Measurements from ENCODE around the gene ABTB2. TPM values are rescaled to one million over a fixed set of nuclear protein-coding genes. Genes with fewer than 3 reads are reported as not detected.

Gene ABTB2
- total and polyA plus RNA-seq, 4 donors: 0.73 to 3.3 (median 2.7) TPM

- ATAC-seq (ENCODE audit: insufficient read depth, low FRiP score) (no peak), DNase-seq (no peak)
- TF ChIP-seq, protein P1, sequence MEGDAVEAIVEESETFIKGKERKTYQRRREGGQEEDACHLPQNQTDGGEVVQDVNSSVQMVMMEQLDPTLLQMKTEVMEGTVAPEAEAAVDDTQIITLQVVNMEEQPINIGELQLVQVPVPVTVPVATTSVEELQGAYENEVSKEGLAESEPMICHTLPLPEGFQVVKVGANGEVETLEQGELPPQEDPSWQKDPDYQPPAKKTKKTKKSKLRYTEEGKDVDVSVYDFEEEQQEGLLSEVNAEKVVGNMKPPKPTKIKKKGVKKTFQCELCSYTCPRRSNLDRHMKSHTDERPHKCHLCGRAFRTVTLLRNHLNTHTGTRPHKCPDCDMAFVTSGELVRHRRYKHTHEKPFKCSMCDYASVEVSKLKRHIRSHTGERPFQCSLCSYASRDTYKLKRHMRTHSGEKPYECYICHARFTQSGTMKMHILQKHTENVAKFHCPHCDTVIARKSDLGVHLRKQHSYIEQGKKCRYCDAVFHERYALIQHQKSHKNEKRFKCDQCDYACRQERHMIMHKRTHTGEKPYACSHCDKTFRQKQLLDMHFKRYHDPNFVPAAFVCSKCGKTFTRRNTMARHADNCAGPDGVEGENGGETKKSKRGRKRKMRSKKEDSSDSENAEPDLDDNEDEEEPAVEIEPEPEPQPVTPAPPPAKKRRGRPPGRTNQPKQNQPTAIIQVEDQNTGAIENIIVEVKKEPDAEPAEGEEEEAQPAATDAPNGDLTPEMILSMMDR (IDR thresholded peaks at IDR 0.05; ENCODE audit: control extremely low read depth, extremely low read depth): no peak
- H3K9me3 ChIP-seq (ENCODE audit: control insufficient read depth in 4 of 4, insufficient read depth in 3 of 4, low read length in 3 of 4): no peaks in the 10 kb centered on the region
- H3K27ac ChIP-seq (ENCODE audit: low read depth in 1 of 2, low read length in 1 of 2): no peak overlapping the region
- H3K9ac ChIP-seq (ENCODE audit: insufficient read depth in 1 of 2, low read length in 2 of 2): no peak overlapping the region
- H3K36me3 ChIP-seq (ENCODE audit: control insufficient read depth in 4 of 4, insufficient read depth in 4 of 4, low read length in 4 of 4): no peaks in the 10 kb centered on the region
- no peaks in the 10 kb centered on the region for H3K4me1 ChIP-seq (ENCODE audit: control insufficient read depth in 5 of 5, insufficient read depth in 5 of 5, low read length in 5 of 5)
- H3K27me3 ChIP-seq (ENCODE audit: control insufficient read depth in 3 of 3, insufficient read depth in 3 of 3, low read length in 2 of 3): no peaks in the 10 kb centered on the region
- 42 to 52% methylated on average over 6 to 7 of the region's 7 CpGs for WGBS, 2 donors
- no peak overlapping the region for H3K4me3 ChIP-seq
Observed at GRCh38 chr11:34405079-34405858, 47.5 kb upstream of the ABTB2 start.

DNA sequence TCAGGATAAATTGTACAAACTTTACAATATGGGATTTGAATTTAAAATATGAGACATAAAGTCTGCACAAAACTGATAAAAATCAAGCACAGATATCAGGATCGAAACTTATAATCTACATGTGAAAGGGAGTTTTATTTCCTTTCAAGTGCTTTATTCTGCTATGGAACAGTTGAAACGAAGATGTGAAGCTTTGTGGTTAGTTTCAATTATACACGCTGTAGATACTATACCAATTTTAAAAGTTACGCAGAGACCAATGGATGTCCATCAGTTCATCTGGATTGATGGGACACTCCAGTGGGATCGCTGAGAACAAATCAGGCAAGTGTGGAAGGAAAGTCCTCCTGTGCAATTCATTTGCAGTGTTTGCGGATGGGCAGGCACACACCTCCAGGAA is 46.5 kb upstream of the ABTB2 start:
- TF ChIP-seq, protein P1 (IDR thresholded peaks at IDR 0.05; ENCODE audit: control extremely low read depth, extremely low read depth): no peak
- no peak overlapping the region for H3K9ac ChIP-seq (ENCODE audit: insufficient read depth in 1 of 2, low read length in 2 of 2)
- H3K4me3 ChIP-seq: no peak overlapping the region
- DNase-seq: no peak
- no peaks in the 10 kb centered on the region for H3K36me3 ChIP-seq (ENCODE audit: control insufficient read depth in 4 of 4, insufficient read depth in 4 of 4, low read length in 4 of 4)
- no peaks in the 10 kb centered on the region for H3K4me1 ChIP-seq (ENCODE audit: control insufficient read depth in 5 of 5, insufficient read depth in 5 of 5, low read length in 5 of 5)
- no peak for ATAC-seq (ENCODE audit: insufficient read depth, low FRiP score)
- WGBS, 2 donors: 91 to 92% methylated on average over 6 of the region's 6 CpGs
- no peaks in the 10 kb centered on the region for H3K27me3 ChIP-seq (ENCODE audit: control insufficient read depth in 3 of 3, insufficient read depth in 3 of 3, low read length in 2 of 3)
- H3K27ac ChIP-seq (ENCODE audit: low read depth in 1 of 2, low read length in 1 of 2): no peak overlapping the region
- H3K9me3 ChIP-seq (ENCODE audit: control insufficient read depth in 4 of 4, insufficient read depth in 3 of 4, low read length in 3 of 4): peaks cover 0 to 3% (median 0%) of the 10 kb centered on the region in 4 donors

DNA sequence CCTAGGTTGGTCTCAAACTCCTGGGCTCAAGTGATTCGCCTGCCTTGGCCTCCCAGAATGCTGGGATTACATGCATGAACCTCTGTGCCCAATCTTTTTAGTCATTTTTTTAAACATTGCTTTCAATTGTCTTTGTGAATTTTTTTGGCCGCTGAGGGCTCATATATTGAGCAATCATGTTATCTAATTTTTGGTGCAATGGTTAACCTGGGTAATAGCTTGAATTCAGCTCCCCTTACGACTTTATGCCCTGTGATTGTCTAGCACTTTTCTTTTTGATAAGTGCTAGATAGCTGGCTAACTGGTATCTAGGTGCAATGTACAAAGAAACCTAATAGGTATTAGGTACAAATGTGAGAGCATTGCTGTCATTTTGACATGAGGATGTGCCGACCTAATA is 45.6 kb upstream of the ABTB2 start:
- WGBS, 2 donors: 67 to 82% methylated on average over 4 of the region's 4 CpGs
- TF ChIP-seq, protein P1 (IDR thresholded peaks at IDR 0.05; ENCODE audit: control extremely low read depth, extremely low read depth): no peak
- no peak overlapping the region for H3K4me3 ChIP-seq
- no peaks in the 10 kb centered on the region for H3K36me3 ChIP-seq (ENCODE audit: control insufficient read depth in 4 of 4, insufficient read depth in 4 of 4, low read length in 4 of 4)
- DNase-seq: no peak
- no peaks in the 10 kb centered on the region for H3K27me3 ChIP-seq (ENCODE audit: control insufficient read depth in 3 of 3, insufficient read depth in 3 of 3, low read length in 2 of 3)
- ATAC-seq (ENCODE audit: insufficient read depth, low FRiP score): no peak
- H3K9me3 ChIP-seq (ENCODE audit: control insufficient read depth in 4 of 4, insufficient read depth in 3 of 4, low read length in 3 of 4): peaks cover 0 to 3% (median 0%) of the 10 kb centered on the region in 4 donors
- no peak overlapping the region for H3K9ac ChIP-seq (ENCODE audit: insufficient read depth in 1 of 2, low read length in 2 of 2)
- no peaks in the 10 kb centered on the region for H3K4me1 ChIP-seq (ENCODE audit: control insufficient read depth in 5 of 5, insufficient read depth in 5 of 5, low read length in 5 of 5)
- no peak overlapping the region for H3K27ac ChIP-seq (ENCODE audit: low read depth in 1 of 2, low read length in 1 of 2)
